ENCODE measurements around the gene COL6A3. TPM values are rescaled to one million over a fixed set of nuclear protein-coding genes. Genes with fewer than 3 reads are reported as not detected.

COL6A3 gene
- polyA plus RNA-seq, 1 of the 3 experiments (the other 2 are of a cell fraction) = 18.5 TPM

DNA sequence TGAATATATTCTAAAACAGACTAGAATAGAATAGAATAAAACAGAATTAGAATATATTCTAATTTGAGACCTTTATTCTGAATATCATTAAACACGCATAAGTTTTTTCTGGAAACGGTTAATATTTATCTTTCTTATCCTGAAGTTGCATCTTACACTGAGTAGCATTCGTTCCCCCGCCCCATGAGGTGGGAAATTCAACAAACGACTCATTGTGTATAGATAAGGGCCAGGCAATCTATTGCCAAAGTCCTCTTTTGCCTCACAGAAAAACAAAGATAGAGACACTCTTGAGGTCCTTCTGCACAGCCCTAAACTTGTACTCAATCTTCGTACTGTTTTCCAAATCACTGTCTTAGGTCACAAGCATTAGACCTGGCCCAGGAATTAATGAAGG, 98.1 kb downstream of the COL6A3 start:
- CTCF ChIA-PET = interaction anchor here (2.9 kb wide), 1 partner anchor 95 kb away, joined by 15 read pairs; no protein-coding TSS in a partner anchor

DNA sequence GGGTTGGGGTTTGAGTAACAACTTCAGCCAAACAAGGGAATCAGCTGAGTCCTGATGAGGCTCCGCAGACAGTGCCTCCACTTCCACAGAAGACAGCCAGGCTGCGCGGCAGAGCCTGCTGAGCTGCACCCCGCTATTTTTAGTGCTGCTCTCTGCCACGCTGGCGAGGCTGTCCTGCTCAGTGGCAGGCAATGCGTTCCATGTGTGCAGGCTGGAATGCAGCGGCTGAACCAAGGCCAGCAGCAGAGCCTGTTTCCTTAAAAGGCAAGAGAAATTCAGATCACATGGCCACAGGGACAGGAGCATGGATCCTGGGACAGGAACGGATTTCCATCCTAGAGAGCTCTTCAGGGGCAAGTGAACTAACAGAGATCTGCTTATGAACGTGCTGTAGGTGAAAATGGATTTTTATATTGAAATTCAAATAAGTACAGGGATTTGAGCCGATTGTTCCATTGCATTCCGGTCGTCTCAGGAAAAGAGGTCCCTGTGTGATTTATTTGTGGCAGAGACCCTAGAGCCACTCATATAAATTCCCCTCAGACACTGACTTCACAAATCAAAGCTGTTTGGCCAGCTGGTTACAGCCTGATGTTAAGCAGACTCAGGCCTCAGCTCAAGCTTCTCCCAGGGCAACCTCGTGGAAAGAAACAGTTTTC, 98.7 kb downstream of the COL6A3 start:
- Histone ChIP-seq H2AFZ (ENCODE audit: low read depth) (peak overlapping the region; percentile 48; the same call in 1 of the 2 replicates), H3K36me3 (replicated peaks in 1 of 2; ENCODE audit: control insufficient read depth in 1 of 2, insufficient read depth in 2 of 2, low read length in 1 of 2) (no peaks in the 10 kb centered on the region), H3K79me2 (ENCODE audit: insufficient read depth) (no peaks in the 10 kb centered on the region), H3K27me3 (ENCODE audit: insufficient read depth) (no peaks in the 10 kb centered on the region), H3K9ac (peak overlapping the region; percentile 52), H3K4me2 (peak overlapping the region; percentile 46), H3F3A (replicated peaks; ENCODE audit: insufficient read depth) (peaks cover 11% of the 10 kb centered on the region), H3K4me3 (ENCODE audit: low read depth in 2 of 2, low read length in 1 of 2) (no peak overlapping the region), H3K9me3 (no peaks in the 10 kb centered on the region), H3K9me2 (no peaks in the 10 kb centered on the region), H3K27ac (ENCODE audit: low read depth in 2 of 2, low read length in 1 of 2) (peak overlapping the region; percentile 90 to 96), H3K4me1 (ENCODE audit: control insufficient read depth in 1 of 2, insufficient read depth in 2 of 2, low read depth in 1 of 2, low read length in 1 of 2) (peaks cover 15 to 23% of the 10 kb centered on the region in 2 experiments), H4K20me1 (ENCODE audit: insufficient read depth) (no peaks in the 10 kb centered on the region)
- peak; percentile 81 for DNase-seq
- POLR2A ChIA-PET = interaction anchor here (0.5 to 1.2 kb wide), 3 partner anchors 21 to 497 kb away, joined by 3 to 4 read pairs (median 4); no protein-coding TSS in a partner anchor
- 19% methylated on average over 6 of the region's 14 CpGs for WGBS (ENCODE audit: low lambda C conversion rate)
- CTCF ChIA-PET = interaction anchor here (1.5 to 2.9 kb wide), 2 partner anchors 95 to 161 kb away, joined by 4 to 15 read pairs; no protein-coding TSS in a partner anchor
- TF ChIP-seq SMC3 (IDR thresholded peaks at IDR 0.05; ENCODE audit: low read depth, low read length) (0 out of 2 replicates have a peak, but pooled peaks have one; percentile 16), YY1 (IDR thresholded peaks at IDR 0.05; ENCODE audit: low read depth) (no peak), ELF1 (IDR thresholded peaks at IDR 0.05) (no peak), TEAD4 (IDR thresholded peaks at IDR 0.05; ENCODE audit: borderline replicate concordance, insufficient read depth) (peak; percentile 72; the same call in 1 of the 2 replicates), FOSL2 (IDR thresholded peaks at IDR 0.05; ENCODE audit: borderline replicate concordance, low read depth) (no peak), MXI1 (IDR thresholded peaks at IDR 0.05; ENCODE audit: low read depth, low read length) (peak; percentile 93), EP300 (IDR thresholded peaks at IDR 0.05; ENCODE audit: borderline replicate concordance in 1 of 2, low read depth in 1 of 2, low read length in 1 of 2) (peak; percentile 41 to 85; a peak in 3 of 4 replicates), NFIC (IDR thresholded peaks at IDR 0.05; ENCODE audit: borderline replicate concordance) (peak; percentile 87), POLR2AphosphoS5 (IDR thresholded peaks at IDR 0.05; ENCODE audit: low read depth, low read length) (peak; percentile 47), RAD21 (IDR thresholded peaks at IDR 0.05; ENCODE audit: low read length) (peak; percentile 36; the same call in 1 of the 2 replicates), EZH2phosphoT487 (IDR thresholded peaks at IDR 0.05; ENCODE audit: borderline replicate concordance, low read depth) (no peak)
- TF ChIP-seq, protein P1, sequence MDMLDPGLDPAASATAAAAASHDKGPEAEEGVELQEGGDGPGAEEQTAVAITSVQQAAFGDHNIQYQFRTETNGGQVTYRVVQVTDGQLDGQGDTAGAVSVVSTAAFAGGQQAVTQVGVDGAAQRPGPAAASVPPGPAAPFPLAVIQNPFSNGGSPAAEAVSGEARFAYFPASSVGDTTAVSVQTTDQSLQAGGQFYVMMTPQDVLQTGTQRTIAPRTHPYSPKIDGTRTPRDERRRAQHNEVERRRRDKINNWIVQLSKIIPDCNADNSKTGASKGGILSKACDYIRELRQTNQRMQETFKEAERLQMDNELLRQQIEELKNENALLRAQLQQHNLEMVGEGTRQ (IDR thresholded peaks at IDR 0.05; ENCODE audit: borderline replicate concordance, low read depth, low read length) = peak; percentile 62
- TF ChIP-seq, protein P2, sequence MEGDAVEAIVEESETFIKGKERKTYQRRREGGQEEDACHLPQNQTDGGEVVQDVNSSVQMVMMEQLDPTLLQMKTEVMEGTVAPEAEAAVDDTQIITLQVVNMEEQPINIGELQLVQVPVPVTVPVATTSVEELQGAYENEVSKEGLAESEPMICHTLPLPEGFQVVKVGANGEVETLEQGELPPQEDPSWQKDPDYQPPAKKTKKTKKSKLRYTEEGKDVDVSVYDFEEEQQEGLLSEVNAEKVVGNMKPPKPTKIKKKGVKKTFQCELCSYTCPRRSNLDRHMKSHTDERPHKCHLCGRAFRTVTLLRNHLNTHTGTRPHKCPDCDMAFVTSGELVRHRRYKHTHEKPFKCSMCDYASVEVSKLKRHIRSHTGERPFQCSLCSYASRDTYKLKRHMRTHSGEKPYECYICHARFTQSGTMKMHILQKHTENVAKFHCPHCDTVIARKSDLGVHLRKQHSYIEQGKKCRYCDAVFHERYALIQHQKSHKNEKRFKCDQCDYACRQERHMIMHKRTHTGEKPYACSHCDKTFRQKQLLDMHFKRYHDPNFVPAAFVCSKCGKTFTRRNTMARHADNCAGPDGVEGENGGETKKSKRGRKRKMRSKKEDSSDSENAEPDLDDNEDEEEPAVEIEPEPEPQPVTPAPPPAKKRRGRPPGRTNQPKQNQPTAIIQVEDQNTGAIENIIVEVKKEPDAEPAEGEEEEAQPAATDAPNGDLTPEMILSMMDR (IDR thresholded peaks at IDR 0.05) = no peak
- TF ChIP-seq, protein P3, sequence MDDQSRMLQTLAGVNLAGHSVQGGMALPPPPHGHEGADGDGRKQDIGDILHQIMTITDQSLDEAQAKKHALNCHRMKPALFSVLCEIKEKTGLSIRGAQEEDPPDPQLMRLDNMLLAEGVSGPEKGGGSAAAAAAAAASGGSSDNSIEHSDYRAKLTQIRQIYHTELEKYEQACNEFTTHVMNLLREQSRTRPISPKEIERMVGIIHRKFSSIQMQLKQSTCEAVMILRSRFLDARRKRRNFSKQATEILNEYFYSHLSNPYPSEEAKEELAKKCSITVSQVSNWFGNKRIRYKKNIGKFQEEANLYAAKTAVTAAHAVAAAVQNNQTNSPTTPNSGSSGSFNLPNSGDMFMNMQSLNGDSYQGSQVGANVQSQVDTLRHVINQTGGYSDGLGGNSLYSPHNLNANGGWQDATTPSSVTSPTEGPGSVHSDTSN (IDR thresholded peaks at IDR 0.05) = peak; percentile 46
- TF ChIP-seq, protein P4, sequence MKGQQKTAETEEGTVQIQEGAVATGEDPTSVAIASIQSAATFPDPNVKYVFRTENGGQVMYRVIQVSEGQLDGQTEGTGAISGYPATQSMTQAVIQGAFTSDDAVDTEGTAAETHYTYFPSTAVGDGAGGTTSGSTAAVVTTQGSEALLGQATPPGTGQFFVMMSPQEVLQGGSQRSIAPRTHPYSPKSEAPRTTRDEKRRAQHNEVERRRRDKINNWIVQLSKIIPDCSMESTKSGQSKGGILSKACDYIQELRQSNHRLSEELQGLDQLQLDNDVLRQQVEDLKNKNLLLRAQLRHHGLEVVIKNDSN (IDR thresholded peaks at IDR 0.05; ENCODE audit: borderline replicate concordance, low read depth) = peak; percentile 90

More for the DNA sequence above, 98.1 kb downstream of the COL6A3 start:
- Histone ChIP-seq H3F3A (replicated peaks; ENCODE audit: insufficient read depth) (peaks cover 11% of the 10 kb centered on the region), H3K9me2 (no peaks in the 10 kb centered on the region), H3K79me2 (ENCODE audit: insufficient read depth) (no peaks in the 10 kb centered on the region), H2AFZ (ENCODE audit: low read depth) (peak overlapping the region; percentile 48; the same call in 1 of the 2 replicates), H3K27me3 (ENCODE audit: insufficient read depth) (no peaks in the 10 kb centered on the region), H3K4me1 (ENCODE audit: control insufficient read depth in 1 of 2, insufficient read depth in 2 of 2, low read depth in 1 of 2, low read length in 1 of 2) (peaks cover 10 to 23% of the 10 kb centered on the region in 2 experiments), H3K4me2 (no peak overlapping the region; the same call in 1 of the 2 replicates), H3K27ac (ENCODE audit: low read depth in 2 of 2, low read length in 1 of 2) (peak overlapping the region; percentile 90 to 96), H3K9me3 (no peaks in the 10 kb centered on the region), H4K20me1 (ENCODE audit: insufficient read depth) (no peaks in the 10 kb centered on the region), H3K4me3 (ENCODE audit: low read depth in 2 of 2, low read length in 1 of 2) (no peak overlapping the region), H3K9ac (peak overlapping the region; percentile 52; the same call in 1 of the 2 replicates), H3K36me3 (replicated peaks in 1 of 2; ENCODE audit: control insufficient read depth in 1 of 2, insufficient read depth in 2 of 2, low read length in 1 of 2) (no peaks in the 10 kb centered on the region)
- no peak for DNase-seq
- TF ChIP-seq JUND (IDR thresholded peaks at IDR 0.05) (no peak), GABPA (IDR thresholded peaks at IDR 0.05; ENCODE audit: low read depth) (no peak), RFX5 (IDR thresholded peaks at IDR 0.05; ENCODE audit: low read length) (no peak), TEAD4 (IDR thresholded peaks at IDR 0.05; ENCODE audit: borderline replicate concordance, insufficient read depth) (no peak), RCOR1 (IDR thresholded peaks at IDR 0.05; ENCODE audit: low read length) (no peak), POLR2AphosphoS5 (IDR thresholded peaks at IDR 0.05; ENCODE audit: low read depth, low read length) (no peak), TAF1 (IDR thresholded peaks at IDR 0.05; ENCODE audit: borderline replicate concordance, low read depth, low read length) (no peak), ELF1 (IDR thresholded peaks at IDR 0.05) (no peak), RXRA (IDR thresholded peaks at IDR 0.05; ENCODE audit: borderline replicate concordance, low read depth) (no peak), FOSL2 (IDR thresholded peaks at IDR 0.05; ENCODE audit: borderline replicate concordance, low read depth) (no peak), RAD21 (IDR thresholded peaks at IDR 0.05; ENCODE audit: low read length) (no peak), MXI1 (IDR thresholded peaks at IDR 0.05; ENCODE audit: low read depth, low read length) (no peak), FOXM1 (IDR thresholded peaks at IDR 0.05; ENCODE audit: low read depth) (no peak), EZH2phosphoT487 (IDR thresholded peaks at IDR 0.05; ENCODE audit: borderline replicate concordance, low read depth) (no peak), YY1 (IDR thresholded peaks at IDR 0.05; ENCODE audit: low read depth) (no peak)
- TF ChIP-seq, protein P5, sequence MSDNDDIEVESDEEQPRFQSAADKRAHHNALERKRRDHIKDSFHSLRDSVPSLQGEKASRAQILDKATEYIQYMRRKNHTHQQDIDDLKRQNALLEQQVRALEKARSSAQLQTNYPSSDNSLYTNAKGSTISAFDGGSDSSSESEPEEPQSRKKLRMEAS (IDR thresholded peaks at IDR 0.05; ENCODE audit: low read depth) = no peak
- WGBS (ENCODE audit: low lambda C conversion rate) = 85% methylated on average over 6 of the region's 6 CpGs
- POLR2A ChIA-PET = interaction anchor here (0.5 to 1.2 kb wide), 3 partner anchors 21 to 497 kb away, joined by 3 to 4 read pairs (median 4); no protein-coding TSS in a partner anchor

Measured in SK-N-SH (cell line).